ENCODE data around the gene DCD.
"Not testable (repeated sequence)": the region's sequence is repeated elsewhere in the genome, so short reads cannot be mapped to it uniquely, and the experiment has no call there.

DCD gene

DNA sequence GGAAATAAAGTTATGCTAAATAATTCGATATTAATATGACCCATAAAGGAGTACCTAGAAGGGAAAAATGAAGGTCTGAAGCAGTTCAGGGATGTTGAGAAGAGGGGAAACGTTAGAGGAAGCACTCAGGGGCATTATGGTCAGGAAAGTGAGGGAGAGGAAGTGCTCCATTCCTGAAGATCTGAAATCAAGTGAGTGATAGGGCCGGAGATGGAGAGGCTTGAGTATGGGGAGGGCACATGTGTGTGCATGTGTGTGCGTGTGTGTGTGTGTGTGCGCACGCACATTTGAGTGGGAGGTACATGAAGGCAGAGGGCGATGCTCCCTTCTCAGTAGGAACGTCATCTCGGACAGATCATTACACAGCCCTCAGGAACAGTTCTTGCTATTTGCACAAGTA, 4.9 kb upstream of the DCD start:
- no peak for DNase-seq (ENCODE audit: low read depth in 2 of 2)

DNA sequence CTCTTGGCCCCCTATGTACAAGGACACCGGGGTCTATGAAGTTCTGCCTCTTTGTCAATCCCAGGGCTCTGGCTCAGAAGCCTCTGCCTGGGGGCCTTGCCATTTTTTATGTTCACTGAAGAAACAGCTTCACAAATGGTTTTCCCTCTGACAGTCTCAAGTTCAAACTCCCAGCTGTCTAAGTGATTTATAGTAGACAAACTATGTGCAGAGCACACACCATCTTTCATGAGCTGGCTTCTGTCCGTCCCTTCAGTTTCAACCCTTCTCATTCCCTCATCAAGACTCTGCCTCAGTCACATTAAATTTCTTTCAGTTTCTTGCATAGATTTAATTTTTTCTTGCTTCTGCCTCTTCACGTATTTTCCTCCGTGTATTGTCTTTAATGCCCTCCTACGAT, 2.7 kb upstream of the DCD start:
- no peak for DNase-seq (ENCODE audit: low read depth in 2 of 2)

DNA sequence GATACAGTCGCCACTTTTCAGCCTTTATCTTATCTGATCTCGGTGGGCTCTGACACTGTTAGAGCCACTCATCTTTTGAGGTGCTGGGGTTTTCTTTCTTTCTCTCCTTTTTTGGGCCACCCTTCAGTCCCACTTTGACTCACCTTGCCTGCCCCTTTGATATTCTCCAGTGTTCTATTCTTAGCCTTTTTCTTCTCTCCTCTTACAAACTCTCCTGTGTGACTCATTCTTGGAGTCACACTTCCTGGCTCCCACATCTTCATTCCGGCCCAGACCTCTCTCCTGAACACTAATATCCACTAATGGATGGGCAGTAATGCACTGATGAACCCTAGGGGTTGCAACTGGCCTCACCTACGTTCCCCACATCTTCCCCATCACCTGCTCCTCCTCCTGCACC, 2.2 kb upstream of the DCD start:
- DNase-seq (ENCODE audit: low read depth in 2 of 2), result no peak

- DNase-seq (ENCODE audit: low read depth in 2 of 2), result no peak
Observed at GRCh38 chr12:54649825-54650224, 1.7 kb upstream of the DCD start.

GRCh38 chr12:54641554-54641953, 6.6 kb downstream of the DCD start:
- DNase-seq (ENCODE audit: low read depth in 2 of 2), result no peak

GRCh38 chr12:54641089-54641488, 7.1 kb downstream of the DCD start:
- no peak for DNase-seq (ENCODE audit: low read depth in 2 of 2)

DNA sequence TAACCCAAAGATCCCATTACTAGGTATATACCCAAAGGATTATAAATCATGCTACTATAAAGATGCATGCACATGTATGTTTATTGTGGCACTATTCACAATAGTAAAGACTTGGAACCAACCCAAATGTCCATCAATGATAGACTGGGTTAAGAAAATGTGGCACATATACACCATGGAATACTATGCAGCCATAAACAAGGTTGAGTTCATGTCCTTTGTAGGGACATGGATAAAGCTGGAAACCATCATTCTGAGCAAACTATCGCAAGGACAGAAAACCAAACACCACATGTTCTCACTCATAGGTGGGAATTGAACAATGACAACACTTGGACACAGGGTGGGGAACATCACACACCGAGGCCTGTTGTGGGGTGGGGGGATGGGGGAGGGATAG, 9.1 kb downstream of the DCD start:
- not testable (repeated sequence) for DNase-seq (ENCODE audit: low read depth in 2 of 2)

DNA sequence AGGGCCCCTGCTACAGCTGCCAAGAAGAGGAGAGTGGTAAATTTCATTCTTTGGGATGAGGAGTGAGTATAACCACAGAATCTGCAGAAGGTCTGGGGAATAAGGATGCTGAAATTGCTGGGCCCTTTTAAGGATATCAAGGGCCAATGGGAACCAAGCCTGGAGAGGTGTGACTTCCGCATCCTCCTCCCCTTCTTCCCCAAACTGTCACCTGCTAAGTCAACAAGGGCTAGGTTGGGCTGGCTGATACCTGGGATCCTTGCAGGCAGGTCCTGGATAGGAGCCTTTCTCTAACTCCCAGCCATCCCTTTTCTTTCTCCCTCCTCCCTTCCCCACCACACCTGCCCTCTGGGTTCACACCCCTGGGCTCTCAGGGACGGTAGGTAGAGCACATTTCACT, 13.4 kb downstream of the DCD start, which contains the start of gene LACRT:
LACRT (minus strand) TSS at position 101 of the 400 bp plus-strand sequence; CDS start at position 47, 54 bp downstream.
- no peak for DNase-seq (ENCODE audit: low read depth in 2 of 2)

- no peak for DNase-seq (ENCODE audit: low read depth in 2 of 2)
Observed at GRCh38 chr12:54631988-54632728, 16.0 kb downstream of the DCD start.

GRCh38 chr12:54631551-54631950, 16.6 kb downstream of the DCD start:
- DNase-seq (ENCODE audit: low read depth in 2 of 2), result no peak

DNA sequence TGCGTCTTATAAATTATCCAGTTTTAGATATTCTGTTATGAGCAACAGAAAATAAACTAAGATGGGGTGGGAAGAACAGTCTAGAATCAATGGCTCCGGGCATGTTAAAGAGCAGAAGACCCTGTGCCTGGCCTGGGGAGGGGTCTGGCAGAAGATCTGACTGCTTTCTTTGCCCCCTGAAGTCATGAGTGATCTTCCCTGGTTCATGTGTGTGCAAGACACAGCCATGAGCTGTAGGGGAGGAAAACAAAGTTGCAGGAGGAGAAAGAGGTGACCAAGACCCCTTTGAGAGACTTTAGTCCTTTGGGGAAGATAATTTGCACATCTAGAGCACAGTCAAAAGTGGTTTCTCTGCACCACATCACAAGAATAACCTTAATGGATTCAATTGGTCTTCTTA, 18.2 kb downstream of the DCD start:
- no peak for DNase-seq (ENCODE audit: low read depth in 2 of 2)

- DNase-seq (ENCODE audit: low read depth in 2 of 2), result no peak
Observed at GRCh38 chr12:54628186-54628846, 19.8 kb downstream of the DCD start.

- DNase-seq (ENCODE audit: low read depth in 2 of 2), result no peak
Observed at GRCh38 chr12:54627304-54627703, 20.9 kb downstream of the DCD start.

DNA sequence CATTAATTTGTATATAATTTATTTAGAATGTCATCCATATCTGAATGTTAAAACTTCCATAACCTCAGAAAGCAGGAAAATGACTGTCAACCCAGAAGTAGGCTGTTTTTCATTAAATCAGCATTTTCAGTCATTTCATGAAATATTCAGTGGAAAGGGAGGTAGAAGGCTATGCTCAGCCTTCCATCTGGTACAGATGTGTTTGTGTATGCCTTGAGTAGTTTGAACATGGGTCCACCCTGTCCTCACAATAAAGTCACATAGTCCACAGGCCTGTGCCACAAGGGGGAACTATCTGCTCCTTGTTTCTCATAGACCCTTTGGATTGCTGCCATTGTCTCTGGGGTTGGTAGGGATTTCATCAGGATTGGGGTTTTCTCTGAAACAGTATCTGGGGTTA, 22.6 kb downstream of the DCD start:
- no peak for DNase-seq (ENCODE audit: low read depth in 2 of 2)

- no peak for DNase-seq (ENCODE audit: low read depth in 2 of 2)
Observed at GRCh38 chr12:54624315-54625279, 23.6 kb downstream of the DCD start.

- no peak for DNase-seq (ENCODE audit: low read depth in 2 of 2)
Observed at GRCh38 chr12:54622463-54623183, 25.5 kb downstream of the DCD start.

- no peak for DNase-seq (ENCODE audit: low read depth in 2 of 2)
Observed at GRCh38 chr12:54616933-54617680, 31.1 kb downstream of the DCD start.

DNA sequence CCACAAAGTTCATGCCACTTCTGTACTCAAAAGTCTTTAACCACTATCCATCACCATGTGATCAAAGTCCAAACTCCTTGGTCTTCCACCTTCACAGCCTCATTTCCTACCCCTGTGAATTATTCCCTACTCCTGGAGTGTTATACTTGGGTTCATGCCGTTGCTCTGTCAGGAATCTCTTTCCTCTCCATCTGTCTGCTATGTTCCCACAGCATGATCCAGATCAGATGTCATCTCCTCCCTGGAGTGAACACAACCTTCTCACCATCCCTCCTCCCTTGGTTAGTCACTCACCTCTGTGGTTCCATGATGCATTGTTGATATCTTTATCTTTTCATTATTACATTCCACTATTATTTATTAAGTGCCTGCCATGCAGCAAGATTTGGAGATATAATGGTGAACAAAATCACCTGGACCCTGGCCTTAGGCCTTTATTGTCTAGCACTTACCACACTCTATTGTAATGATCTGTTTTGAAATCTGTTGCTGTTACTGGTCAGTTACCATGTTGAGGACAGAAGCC, 35.9 kb downstream of the DCD start:
- DNase-seq (ENCODE audit: low read depth in 2 of 2), result no peak

GRCh38 chr12:54611715-54612149, 36.4 kb downstream of the DCD start:
- DNase-seq (ENCODE audit: low read depth in 2 of 2), result no peak

DNA sequence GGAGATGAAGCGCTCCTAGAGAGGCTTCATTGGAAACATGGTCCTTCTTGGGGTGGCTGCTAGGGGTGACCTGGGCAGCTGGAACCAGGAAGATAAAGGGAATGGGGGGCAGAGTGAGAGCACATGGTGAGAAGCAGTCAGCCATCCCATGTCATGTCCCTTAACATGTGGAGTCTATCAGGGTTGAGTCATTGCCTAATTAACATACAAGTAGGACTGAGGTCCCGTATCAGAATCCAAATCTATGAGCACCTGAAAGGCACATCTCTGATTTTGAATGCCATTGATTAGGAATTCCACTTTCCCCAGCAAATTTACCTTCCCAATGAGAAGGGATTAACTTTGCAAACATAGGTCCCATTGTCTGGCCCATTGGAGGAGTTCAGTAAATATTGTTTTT, 39.4 kb downstream of the DCD start:
- no peak for DNase-seq (ENCODE audit: low read depth in 2 of 2)

GRCh38 chr12:54608156-54608555, 40.0 kb downstream of the DCD start:
- DNase-seq (ENCODE audit: low read depth in 2 of 2), result no peak
